HL-60 (cell line): ENCODE measurements around the gene TOMM40.

ENCODE experiments used
- GABPA ChIP-seq: IDR thresholded peaks from 2 replicates; pipeline ENCODE4 v1.6.1; 2012; ENCODE audit warnings: low read depth
- POLR2AphosphoS5 ChIP-seq: IDR thresholded peaks from 2 replicates; pipeline ENCODE4 v1.6.1; 2012; ENCODE audit warnings: low read depth
- SPI1 ChIP-seq: IDR thresholded peaks from 2 replicates; pipeline ENCODE4 v1.6.1; 2012; ENCODE audit warnings: low read depth, mild to moderate bottlenecking, borderline replicate concordance
- TF ChIP-seq, protein P1 (sequence below): IDR thresholded peaks from one replicate; pipeline ENCODE4 v1.5.1; 2011; ENCODE audit warnings: low read length, control low read depth, inconsistent platforms; ENCODE audit not compliant: insufficient read depth
- TF ChIP-seq, protein P2 (sequence below): IDR thresholded peaks from 2 replicates; pipeline ENCODE4 v1.6.1; 2012; ENCODE audit warnings: low read depth; ENCODE audit not compliant: insufficient replicate concordance

- TF ChIP-seq, protein P1, sequence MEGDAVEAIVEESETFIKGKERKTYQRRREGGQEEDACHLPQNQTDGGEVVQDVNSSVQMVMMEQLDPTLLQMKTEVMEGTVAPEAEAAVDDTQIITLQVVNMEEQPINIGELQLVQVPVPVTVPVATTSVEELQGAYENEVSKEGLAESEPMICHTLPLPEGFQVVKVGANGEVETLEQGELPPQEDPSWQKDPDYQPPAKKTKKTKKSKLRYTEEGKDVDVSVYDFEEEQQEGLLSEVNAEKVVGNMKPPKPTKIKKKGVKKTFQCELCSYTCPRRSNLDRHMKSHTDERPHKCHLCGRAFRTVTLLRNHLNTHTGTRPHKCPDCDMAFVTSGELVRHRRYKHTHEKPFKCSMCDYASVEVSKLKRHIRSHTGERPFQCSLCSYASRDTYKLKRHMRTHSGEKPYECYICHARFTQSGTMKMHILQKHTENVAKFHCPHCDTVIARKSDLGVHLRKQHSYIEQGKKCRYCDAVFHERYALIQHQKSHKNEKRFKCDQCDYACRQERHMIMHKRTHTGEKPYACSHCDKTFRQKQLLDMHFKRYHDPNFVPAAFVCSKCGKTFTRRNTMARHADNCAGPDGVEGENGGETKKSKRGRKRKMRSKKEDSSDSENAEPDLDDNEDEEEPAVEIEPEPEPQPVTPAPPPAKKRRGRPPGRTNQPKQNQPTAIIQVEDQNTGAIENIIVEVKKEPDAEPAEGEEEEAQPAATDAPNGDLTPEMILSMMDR, result no peak
- TF ChIP-seq POLR2AphosphoS5 (no peak), GABPA (no peak), SPI1 (no peak)
- TF ChIP-seq, protein P2, sequence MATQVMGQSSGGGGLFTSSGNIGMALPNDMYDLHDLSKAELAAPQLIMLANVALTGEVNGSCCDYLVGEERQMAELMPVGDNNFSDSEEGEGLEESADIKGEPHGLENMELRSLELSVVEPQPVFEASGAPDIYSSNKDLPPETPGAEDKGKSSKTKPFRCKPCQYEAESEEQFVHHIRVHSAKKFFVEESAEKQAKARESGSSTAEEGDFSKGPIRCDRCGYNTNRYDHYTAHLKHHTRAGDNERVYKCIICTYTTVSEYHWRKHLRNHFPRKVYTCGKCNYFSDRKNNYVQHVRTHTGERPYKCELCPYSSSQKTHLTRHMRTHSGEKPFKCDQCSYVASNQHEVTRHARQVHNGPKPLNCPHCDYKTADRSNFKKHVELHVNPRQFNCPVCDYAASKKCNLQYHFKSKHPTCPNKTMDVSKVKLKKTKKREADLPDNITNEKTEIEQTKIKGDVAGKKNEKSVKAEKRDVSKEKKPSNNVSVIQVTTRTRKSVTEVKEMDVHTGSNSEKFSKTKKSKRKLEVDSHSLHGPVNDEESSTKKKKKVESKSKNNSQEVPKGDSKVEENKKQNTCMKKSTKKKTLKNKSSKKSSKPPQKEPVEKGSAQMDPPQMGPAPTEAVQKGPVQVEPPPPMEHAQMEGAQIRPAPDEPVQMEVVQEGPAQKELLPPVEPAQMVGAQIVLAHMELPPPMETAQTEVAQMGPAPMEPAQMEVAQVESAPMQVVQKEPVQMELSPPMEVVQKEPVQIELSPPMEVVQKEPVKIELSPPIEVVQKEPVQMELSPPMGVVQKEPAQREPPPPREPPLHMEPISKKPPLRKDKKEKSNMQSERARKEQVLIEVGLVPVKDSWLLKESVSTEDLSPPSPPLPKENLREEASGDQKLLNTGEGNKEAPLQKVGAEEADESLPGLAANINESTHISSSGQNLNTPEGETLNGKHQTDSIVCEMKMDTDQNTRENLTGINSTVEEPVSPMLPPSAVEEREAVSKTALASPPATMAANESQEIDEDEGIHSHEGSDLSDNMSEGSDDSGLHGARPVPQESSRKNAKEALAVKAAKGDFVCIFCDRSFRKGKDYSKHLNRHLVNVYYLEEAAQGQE, result no peak
Measured at GRCh38 chr19:44903216-44903601, 12.2 kb downstream of the TOMM40 start.
